ENCODE measurements around the gene SLC1A4.

DNA sequence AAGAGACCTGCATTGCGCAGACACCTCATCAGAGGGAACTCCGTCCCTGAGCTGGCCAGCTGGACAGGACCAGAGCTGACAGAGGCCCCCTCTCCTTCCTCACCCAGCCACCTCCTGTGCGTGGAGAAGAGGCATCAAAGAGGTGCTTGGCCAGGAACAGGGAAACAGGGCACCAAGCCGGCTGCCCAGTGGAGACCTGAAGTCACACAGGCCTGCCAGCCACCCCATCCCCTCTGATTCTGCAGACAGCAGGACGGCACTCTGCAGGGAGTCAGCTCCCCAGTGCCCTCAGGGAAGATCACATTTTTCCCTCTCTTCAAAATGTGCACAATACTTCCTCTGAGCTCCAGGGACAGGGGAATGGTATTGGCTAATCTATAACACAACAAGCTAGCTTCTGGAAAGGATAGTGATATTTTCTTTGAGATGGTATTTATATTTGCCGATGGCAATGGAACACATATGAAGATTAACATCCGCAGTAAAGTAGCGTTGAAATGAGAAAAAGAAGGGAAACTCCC, 30.5 kb downstream of the SLC1A4 start:
- TF ChIP-seq CTCF (IDR thresholded peaks at IDR 0.05) (no peak), POLR2A (IDR thresholded peaks at IDR 0.05) (no peak)

All from prostate gland (tissue), 2 donors.